Neutrophil (primary cell): ENCODE measurements around the gene FAM151B.
A peak's percentile ranks its signal among the peaks of the same experiment; 100 is the strongest.

Experiments
- H3K27ac ChIP-seq: fragments of 200-600 bp; sonication (generic); 2 replicates; pipeline ENCODE4 v1.5.1; 2016; ENCODE audit warnings: mild to moderate bottlenecking, moderate library complexity
- H3K27me3 ChIP-seq: fragments of 200-600 bp; sonication (generic); 2 replicates; pipeline ENCODE4 v1.6.0; 2016; ENCODE audit warnings: mild to moderate bottlenecking
- H3K36me3 ChIP-seq: fragments of 200-600 bp; sonication (generic); 2 replicates; pipeline ENCODE4 v1.5.1; 2017
- H3K4me1 ChIP-seq, 2 experiments: fragments of 200-600 bp in 1 of 2; sonication (generic) in 1 of 2; 1 replicate in 1 of 2; 2 replicates in 1 of 2; pipeline versions ENCODE4 v1.5.1 to v1.6.1; 2013 to 2016; ENCODE audit warnings: low read depth in 1 of 2, low read length in 1 of 2, mild to moderate bottlenecking in 1 of 2, moderate library complexity in 1 of 2; ENCODE audit not compliant: control insufficient read depth in 1 of 2, insufficient read depth in 1 of 2
- H3K4me3 ChIP-seq, 2 experiments: fragments of 200-600 bp in 1 of 2; sonication (generic) in 1 of 2; 1 replicate in 1 of 2; 2 replicates in 1 of 2; pipeline ENCODE4 v1.5.1; 2013 to 2016; ENCODE audit warnings: low read depth in 1 of 2, low read length in 1 of 2, mild to moderate bottlenecking in 1 of 2, moderate library complexity in 1 of 2
- H3K9me3 ChIP-seq: fragments of 200-600 bp; sonication (generic); 2 replicates; pipeline ENCODE4 v1.5.1; 2016
- TF ChIP-seq, protein P1 (sequence below): fragments of 200-600 bp; sonication (generic); IDR thresholded peaks from 2 replicates; pipeline ENCODE4 v1.5.1; 2016; ENCODE audit warnings: antibody characterized with exemption

Gene FAM151B

DNA sequence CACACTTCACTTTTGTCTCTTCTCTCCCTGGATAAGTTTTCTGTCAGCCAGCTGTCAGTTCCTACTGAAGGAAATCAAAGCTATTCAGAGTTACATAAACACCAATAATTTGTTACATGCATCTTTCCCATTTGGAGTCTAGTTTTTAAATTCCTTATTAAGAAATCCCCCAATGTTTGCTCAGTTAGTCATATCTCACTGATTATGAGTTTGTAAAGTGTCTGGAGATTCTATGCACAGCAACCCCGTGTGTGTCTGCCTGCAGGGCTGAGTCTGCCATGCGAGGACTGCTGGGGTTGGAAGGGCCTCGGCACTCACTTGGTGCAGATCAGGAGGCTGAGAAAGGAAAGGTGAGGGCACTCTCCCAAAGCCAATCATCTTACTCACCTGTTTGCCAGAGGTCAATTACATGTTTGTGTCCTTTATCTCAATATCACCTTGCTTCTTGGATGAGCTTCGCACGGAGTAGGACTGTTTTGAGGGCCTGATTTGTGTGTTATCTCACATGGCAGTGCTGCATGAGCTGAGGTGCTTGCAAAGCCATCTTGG lies 78.9 kb downstream of the FAM151B start:
- Histone ChIP-seq H3K9me3 (no peaks in the 10 kb centered on the region), H3K4me3 (no peak overlapping the region), H3K36me3 (peaks cover 8% of the 10 kb centered on the region), H3K4me1 (peaks cover 18 to 19% of the 10 kb centered on the region in 2 experiments), H3K27me3 (peaks cover 96% of the 10 kb centered on the region), H3K27ac (no peak overlapping the region)
- TF ChIP-seq, protein P1, sequence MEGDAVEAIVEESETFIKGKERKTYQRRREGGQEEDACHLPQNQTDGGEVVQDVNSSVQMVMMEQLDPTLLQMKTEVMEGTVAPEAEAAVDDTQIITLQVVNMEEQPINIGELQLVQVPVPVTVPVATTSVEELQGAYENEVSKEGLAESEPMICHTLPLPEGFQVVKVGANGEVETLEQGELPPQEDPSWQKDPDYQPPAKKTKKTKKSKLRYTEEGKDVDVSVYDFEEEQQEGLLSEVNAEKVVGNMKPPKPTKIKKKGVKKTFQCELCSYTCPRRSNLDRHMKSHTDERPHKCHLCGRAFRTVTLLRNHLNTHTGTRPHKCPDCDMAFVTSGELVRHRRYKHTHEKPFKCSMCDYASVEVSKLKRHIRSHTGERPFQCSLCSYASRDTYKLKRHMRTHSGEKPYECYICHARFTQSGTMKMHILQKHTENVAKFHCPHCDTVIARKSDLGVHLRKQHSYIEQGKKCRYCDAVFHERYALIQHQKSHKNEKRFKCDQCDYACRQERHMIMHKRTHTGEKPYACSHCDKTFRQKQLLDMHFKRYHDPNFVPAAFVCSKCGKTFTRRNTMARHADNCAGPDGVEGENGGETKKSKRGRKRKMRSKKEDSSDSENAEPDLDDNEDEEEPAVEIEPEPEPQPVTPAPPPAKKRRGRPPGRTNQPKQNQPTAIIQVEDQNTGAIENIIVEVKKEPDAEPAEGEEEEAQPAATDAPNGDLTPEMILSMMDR: no peak

DNA sequence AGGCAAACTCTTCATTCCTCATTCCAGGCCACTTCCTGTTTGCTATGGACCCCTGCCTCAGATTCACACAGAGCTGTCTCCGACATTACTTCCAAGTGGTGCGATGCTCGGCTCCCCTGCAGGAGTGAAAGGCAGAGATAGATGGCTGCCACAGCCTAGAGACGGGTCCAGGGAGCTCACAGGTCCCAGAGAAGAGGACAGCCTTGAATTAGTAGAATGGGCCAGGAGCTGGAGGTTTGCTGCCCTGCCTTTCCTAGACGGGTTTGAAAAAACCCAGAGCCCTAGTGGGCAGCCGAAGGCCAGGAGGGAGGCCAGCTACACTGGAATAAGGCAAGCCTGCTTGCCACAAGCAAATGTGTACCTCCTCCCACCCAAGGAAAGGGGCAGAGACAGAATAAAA lies 80.4 kb downstream of the FAM151B start:
- H3K4me3 ChIP-seq: no peak overlapping the region
- H3K9me3 ChIP-seq: no peaks in the 10 kb centered on the region
- peaks cover 8% of the 10 kb centered on the region for H3K36me3 ChIP-seq
- TF ChIP-seq, protein P1: no peak
- H3K27me3 ChIP-seq: peaks cover 96% of the 10 kb centered on the region
- peaks cover 18 to 19% of the 10 kb centered on the region in 2 experiments for H3K4me1 ChIP-seq
- no peak overlapping the region for H3K27ac ChIP-seq

DNA sequence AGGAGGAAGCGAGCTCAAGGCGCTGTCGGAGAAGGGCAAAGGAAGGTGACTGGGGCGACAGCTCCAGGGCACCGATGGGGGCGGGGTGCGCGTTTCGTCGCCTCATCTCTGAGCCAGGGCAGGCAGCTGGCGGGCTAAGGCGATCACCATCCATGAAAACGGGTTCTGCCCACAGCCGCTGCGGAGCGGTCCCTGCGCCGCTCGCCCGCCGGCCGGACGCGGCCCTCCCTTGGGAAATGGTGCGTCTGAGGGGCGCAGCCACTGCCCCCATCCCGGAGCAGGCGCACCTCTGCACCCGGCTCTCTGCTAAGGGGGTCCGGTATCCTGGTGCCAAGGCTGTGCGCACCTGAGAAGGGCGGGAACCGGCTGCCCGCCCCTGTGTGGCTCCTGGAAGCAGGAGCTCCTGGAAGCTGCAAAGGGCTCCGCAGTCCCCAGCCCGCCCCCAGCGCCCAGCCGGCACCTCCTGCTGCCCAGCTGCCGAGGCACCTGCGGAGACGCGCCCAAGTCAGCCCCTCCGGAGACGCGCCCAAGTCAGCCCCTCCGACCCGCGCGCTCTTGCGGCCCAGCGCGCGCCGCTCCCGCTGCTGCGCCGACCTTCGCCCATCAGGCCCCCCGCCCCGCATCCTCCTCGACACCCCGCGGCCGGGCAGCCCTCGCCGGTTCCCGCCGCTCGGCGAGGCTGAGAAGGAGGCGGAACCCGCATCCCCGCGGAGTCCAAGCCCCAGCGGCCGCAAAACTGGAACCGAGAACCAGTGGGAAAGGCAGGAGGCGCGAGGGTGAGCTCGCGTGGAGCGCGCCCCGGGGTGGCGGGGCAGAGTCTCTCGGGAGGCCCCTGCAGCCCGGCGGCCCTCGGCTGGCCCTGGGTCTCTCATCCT lies 81.4 kb downstream of the FAM151B start:
- Histone ChIP-seq H3K4me3 (peak overlapping the region; percentile 79 to 92), H3K36me3 (peaks cover 8% of the 10 kb centered on the region), H3K27me3 (peaks cover 98% of the 10 kb centered on the region), H3K9me3 (no peaks in the 10 kb centered on the region), H3K27ac (peak overlapping the region; percentile 18), H3K4me1 (peaks cover 18 to 19% of the 10 kb centered on the region in 2 experiments)
- TF ChIP-seq, protein P1: no peak

DNA sequence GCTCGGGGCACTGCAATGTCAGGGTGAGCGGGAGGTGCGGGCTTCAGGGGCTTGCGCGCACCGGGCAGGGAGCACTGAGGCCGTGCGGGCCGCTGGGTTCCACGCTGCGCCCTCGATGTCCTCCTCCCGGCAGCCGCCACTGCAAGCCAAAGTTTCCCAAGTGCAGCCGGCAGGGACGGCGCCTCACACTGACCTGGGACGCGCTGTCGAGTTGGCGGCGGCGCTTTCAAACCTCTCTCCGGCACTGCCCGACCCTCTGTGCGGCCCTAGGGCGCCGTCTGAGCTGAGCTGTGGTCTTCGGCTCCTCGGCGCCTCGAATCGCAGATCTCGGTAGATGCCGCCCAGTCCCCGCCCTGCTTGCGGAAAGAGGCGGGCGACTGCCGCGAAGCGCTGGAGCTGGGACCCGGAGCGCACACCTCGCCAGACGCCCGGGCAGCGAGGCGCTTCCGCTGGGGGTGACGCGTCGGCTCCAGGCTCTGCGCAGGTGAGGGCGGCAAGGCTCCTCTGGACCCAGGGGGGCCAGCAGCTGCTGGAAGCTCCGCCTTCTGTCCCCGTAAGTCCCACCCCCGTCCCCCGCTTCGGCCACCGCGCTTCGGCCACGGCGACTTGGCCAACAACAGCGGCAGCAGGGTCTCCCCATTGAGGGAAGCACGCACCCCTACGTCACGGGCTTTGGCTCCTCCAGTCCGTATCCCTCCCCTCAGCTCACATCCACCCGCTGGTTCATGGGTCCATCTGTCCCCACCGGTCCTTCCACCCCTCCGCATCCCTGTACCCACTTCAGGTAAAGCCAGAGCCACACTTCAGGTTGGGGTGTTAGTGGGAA lies 82.3 kb downstream of the FAM151B start, which contains the start of gene ANKRD34B:
ANKRD34B (minus strand) TSS at position 320 of the 826 bp plus-strand sequence. CDS start 10,261 bp downstream, outside the sequence.
- Histone ChIP-seq H3K27me3 (peaks cover 99% of the 10 kb centered on the region), H3K9me3 (no peaks in the 10 kb centered on the region), H3K4me3 (peak within 1 kb of the TSS; percentile 79 to 92), H3K36me3 (peaks cover 4% of the 10 kb centered on the region), H3K4me1 (peaks cover 18 to 19% of the 10 kb centered on the region in 2 experiments), H3K27ac (peak within 1 kb of the TSS; percentile 18)
- TF ChIP-seq, protein P1: no peak

DNA sequence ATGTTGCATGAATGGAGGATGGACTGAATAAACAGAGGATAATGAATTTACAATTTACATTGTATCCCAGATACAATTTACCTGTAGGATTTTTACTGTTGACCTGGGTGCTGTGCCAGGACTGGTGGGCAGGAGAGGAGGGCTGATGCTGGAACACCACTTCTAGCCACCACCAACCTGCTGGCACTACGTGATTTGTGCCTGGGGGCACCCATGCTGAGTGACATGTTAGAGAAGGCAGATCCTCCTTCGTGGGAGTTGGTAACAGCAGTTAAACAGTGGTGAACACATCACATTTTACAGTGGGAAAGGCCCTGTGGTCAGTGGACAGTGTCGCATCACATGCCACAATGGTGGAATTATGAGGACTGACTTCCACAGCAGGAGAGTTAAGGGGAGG lies 85.2 kb downstream of the FAM151B start:
- Histone ChIP-seq H3K27ac (no peak overlapping the region), H3K27me3 (peaks cover 93% of the 10 kb centered on the region), H3K4me3 (no peak overlapping the region), H3K4me1 (peaks cover 18 to 19% of the 10 kb centered on the region in 2 experiments), H3K36me3 (no peaks in the 10 kb centered on the region), H3K9me3 (no peaks in the 10 kb centered on the region)
- TF ChIP-seq, protein P1: no peak
